Rectal smooth muscle tissue (tissue), 1 donor: ENCODE results near the gene SIAE.
A peak's percentile ranks its signal among the peaks of the same experiment; 100 is the strongest.

ENCODE experiments used
- H3K27ac ChIP-seq: one replicate; pipeline ENCODE4 v1.7.0; 2013; ENCODE audit warnings: low read depth, low read length, inconsistent platforms
- H3K27me3 ChIP-seq: one replicate; pipeline ENCODE4 v1.7.0; 2013; ENCODE audit warnings: low read length; ENCODE audit not compliant: control insufficient read depth, insufficient read depth
- H3K36me3 ChIP-seq: one replicate; pipeline ENCODE4 v1.7.0; 2013; ENCODE audit warnings: low read length; ENCODE audit not compliant: control insufficient read depth, insufficient read depth
- H3K4me1 ChIP-seq: one replicate; pipeline ENCODE4 v1.7.0; 2013; ENCODE audit warnings: low read length; ENCODE audit not compliant: control insufficient read depth, insufficient read depth
- H3K4me3 ChIP-seq: one replicate; pipeline ENCODE4 v1.7.0; 2013; ENCODE audit warnings: low read length
- H3K9ac ChIP-seq: one replicate; pipeline ENCODE4 v1.7.0; 2013; ENCODE audit warnings: low read length

SIAE gene

DNA sequence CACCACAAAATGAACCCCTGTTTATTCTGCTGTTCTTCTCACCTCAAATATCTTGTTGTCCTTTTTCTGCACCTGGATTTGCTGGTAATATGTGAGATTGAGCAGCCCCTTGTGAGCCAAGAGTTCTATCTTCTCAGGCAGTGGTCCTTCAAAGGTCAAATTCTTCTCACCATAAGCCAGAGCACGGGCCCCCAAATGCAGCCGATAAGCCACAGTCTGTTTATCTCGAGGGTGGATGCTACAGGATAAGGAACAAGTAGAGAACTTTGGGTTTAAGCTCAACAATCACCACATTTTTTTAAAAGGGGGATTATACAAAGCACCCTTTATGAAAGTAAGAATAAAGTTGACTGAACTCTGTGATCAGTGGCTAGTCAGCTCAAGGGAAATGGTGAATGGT is 35.0 kb downstream of the SIAE start:
- H3K9ac ChIP-seq = no peak overlapping the region
- peaks cover 7% of the 10 kb centered on the region for H3K36me3 ChIP-seq
- H3K27ac ChIP-seq = no peak overlapping the region
- H3K4me1 ChIP-seq = no peaks in the 10 kb centered on the region
- H3K27me3 ChIP-seq = no peaks in the 10 kb centered on the region
- H3K4me3 ChIP-seq = no peak overlapping the region

DNA sequence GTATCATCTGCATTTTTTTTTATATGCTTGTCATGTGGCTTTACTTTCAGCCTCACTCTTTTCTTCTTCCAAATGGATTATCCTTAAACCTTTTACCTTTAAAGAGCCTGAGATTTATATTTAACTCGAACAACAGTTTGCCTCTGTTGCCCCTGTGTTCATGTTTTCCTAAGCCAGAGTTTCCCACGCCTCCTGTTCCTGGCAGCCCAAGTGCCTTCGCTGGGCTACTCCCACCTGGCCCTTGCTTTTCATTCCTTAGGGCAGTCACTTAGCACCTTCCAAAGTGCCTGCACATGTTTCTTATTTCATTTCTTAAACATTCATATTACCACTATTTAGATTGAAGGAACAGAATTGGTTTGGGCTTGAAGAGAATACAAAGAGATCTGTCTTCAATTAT is 37.6 kb downstream of the SIAE start:
- no peak overlapping the region for H3K9ac ChIP-seq
- peaks cover 26% of the 10 kb centered on the region for H3K36me3 ChIP-seq
- no peaks in the 10 kb centered on the region for H3K4me1 ChIP-seq
- no peak overlapping the region for H3K4me3 ChIP-seq
- no peaks in the 10 kb centered on the region for H3K27me3 ChIP-seq
- no peak overlapping the region for H3K27ac ChIP-seq

DNA sequence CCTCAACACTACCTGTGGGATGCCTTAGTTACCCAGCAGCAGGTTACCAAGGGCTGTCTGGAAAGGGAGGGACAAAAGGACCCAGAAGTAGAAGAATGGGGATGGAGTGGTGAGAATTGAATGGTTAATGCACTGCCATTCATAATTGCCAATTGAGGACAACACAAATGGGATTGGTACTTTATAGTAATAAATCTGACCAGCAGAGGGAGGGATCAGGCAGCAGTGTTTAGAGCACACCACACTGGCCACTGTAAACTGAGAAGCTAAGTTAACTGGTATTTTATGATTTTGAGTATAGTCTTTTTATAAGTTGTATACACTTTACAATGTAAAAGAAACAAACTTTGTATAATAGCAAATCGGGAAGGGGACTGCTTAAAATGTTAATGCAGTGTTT is 40.2 kb downstream of the SIAE start:
- H3K36me3 ChIP-seq = peaks cover 34% of the 10 kb centered on the region
- no peak overlapping the region for H3K9ac ChIP-seq
- no peaks in the 10 kb centered on the region for H3K27me3 ChIP-seq
- no peaks in the 10 kb centered on the region for H3K4me1 ChIP-seq
- no peak overlapping the region for H3K4me3 ChIP-seq
- no peak overlapping the region for H3K27ac ChIP-seq

DNA sequence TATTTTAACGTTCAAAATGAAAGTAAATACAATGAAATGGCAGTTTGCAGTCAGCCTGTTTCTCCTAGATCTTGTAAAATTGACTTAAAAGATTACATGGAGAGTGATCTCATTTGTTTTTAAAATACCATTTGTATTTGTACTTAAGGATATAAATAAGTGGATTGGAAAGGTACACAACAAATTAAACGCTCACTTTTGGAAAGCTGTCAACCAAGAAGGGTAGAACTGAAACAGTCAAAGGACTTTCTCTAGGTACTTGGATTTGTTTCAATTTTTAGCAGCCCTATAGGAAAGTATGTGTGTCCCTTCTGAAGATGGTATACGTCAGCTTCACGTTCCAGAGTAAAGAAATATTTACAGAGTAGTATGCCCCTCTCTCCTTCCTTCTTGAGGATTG is 43.6 kb downstream of the SIAE start:
- H3K36me3 ChIP-seq = peaks cover 44% of the 10 kb centered on the region
- H3K27me3 ChIP-seq = no peaks in the 10 kb centered on the region
- no peak overlapping the region for H3K4me3 ChIP-seq
- H3K27ac ChIP-seq = no peak overlapping the region
- H3K9ac ChIP-seq = no peak overlapping the region
- H3K4me1 ChIP-seq = no peaks in the 10 kb centered on the region

DNA sequence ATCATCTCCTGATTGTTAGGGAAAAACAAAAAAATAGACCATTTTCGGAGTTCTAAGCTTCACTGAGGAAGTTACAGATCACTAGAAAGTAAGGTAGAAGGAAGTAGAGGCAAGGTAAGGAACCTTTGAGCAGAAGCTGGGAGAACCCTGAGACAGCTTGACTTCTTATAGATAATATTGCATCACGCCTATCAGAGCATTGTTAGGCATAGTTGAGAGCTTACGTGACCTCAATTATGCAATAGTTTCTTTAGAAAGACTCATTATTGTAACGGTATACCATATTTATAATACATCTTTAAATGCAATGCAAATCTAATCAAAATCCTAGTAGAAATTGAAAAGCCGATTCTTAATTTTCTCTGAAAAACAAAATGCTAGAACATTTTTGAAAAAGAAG is 46.0 kb downstream of the SIAE start:
- no peaks in the 10 kb centered on the region for H3K27me3 ChIP-seq
- H3K4me3 ChIP-seq = no peak overlapping the region
- peaks cover 37% of the 10 kb centered on the region for H3K36me3 ChIP-seq
- no peak overlapping the region for H3K27ac ChIP-seq
- H3K4me1 ChIP-seq = peaks cover 10% of the 10 kb centered on the region
- no peak overlapping the region for H3K9ac ChIP-seq

DNA sequence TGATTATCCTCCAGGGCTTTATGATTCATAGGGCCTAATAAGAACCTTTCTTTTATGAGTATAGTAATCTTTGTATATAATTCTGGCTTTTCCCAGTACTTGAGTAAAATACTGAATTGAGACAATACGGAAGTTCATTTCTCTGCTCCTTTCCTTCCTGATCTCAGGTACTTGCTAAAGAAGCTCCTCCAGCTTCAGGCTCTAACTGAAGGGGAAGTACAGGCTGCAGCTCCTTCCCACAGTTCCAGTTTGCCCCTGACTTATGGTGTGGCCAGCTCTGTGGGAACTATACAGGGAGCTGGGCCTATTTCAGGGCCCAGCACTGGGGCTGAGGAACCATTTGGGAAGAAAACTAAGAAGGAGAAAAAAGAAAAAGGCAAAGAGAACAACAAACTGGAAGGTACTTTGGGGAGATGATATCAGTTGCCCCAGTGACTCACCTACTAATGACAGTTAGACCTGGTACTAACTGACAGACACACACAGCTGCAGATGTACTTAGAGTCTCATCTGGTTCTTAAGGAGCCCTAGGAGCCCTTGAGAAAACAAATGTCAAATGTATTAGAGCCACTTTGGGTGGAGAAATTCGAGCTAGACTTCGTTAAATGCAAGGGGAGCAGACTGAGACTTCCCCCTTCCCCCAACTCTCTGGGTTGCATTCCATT is 47.9 kb downstream of the SIAE start:
- Histone ChIP-seq H3K9ac (no peak overlapping the region), H3K36me3 (peaks cover 24% of the 10 kb centered on the region), H3K4me3 (no peak overlapping the region)

DNA sequence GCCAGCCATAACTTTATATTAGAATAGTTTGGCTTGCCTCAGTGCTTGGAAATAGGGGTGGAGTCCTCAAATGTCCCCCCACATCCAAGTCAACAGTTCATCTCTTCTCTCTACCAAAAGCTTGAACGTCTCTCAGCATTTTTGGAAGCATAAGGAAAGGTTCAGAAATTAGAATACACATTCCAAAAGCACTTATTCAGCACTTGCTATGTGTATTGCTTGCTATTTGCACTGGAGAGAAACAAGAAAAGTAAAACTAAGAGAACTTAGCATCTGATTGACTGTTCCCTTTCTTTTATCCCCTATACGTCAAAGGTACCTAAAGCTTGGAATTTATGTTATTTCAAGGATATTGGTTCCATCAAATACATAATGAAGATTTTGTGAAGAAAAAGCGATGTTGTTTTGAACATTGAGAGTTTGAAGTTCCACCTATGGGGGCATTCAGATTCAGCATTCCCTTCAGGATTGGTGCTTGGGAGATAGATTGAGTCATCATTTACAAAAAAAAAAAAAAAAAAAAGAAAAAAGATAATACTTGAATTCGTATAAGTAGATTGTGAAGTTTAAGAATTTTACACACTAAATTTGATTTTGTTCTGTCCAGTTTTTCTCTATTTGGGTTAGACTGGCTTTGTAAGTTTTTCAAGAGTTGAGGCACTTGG is 49.5 kb downstream of the SIAE start:
- Histone ChIP-seq H3K27me3 (no peaks in the 10 kb centered on the region), H3K4me1 (peaks cover 10% of the 10 kb centered on the region), H3K27ac (no peak overlapping the region), H3K9ac (no peak overlapping the region), H3K4me3 (peak overlapping the region; percentile 96), H3K36me3 (peaks cover 18% of the 10 kb centered on the region)

More for the DNA sequence above, 47.9 kb downstream of the SIAE start:
- Histone ChIP-seq H3K27me3 (no peaks in the 10 kb centered on the region), H3K27ac (no peak overlapping the region), H3K4me1 (peaks cover 10% of the 10 kb centered on the region)

DNA sequence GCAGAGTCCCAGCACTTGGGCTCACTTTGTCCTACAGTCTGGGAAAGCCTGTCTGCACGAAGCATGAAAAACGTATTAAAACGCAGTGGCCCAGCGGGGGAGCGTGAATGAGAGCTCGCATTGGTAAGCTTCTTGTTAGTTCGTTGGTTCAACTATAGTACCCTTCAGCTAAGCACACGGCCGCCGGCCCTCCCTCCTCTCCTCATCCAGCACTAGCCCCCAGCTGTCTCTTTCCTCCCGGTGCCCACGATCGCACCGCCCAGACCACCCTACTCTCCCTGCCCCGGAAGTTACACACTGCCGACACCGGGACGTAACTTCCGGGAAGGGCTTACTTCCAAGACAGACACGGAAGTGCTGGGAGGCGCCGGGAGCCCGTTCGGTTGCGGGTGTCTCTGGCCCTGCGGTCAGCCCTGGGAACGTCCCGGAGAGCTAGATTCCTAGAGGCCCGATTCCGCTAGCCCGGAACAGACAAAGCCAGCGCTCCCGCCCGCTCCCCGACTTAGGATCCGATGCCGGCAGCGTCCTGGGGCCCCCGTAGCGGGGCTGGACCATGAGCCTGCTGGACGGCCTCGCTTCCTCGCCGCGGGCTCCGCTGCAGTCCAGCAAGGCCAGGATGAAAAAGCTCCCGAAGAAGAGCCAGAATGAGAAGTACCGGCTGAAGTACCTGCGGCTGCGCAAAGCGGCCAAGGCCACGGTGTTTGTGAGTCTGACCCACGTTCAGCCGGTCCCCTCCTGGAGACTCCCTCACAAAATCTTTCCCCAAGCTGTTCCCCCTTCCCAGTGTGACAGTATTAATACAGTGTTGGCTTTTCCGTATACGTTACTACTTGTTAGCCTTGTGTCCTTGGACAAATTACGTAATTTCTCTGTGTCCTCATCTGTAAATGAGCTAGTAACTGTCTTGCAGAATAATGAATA is 50.7 kb downstream of the SIAE start, which contains the start of gene TBRG1:
Gene TBRG1 (plus strand): TSS at position 334 of the 921 bp plus-strand sequence. CDS start 220 bp downstream, at position 554.
- Histone ChIP-seq H3K27me3 (no peaks in the 10 kb centered on the region), H3K27ac (peak within 1 kb of the TSS; percentile 80), H3K9ac (peak within 1 kb of the TSS; percentile 91), H3K4me1 (peaks cover 10% of the 10 kb centered on the region), H3K4me3 (peak within 1 kb of the TSS; percentile 96), H3K36me3 (peaks cover 15% of the 10 kb centered on the region)

DNA sequence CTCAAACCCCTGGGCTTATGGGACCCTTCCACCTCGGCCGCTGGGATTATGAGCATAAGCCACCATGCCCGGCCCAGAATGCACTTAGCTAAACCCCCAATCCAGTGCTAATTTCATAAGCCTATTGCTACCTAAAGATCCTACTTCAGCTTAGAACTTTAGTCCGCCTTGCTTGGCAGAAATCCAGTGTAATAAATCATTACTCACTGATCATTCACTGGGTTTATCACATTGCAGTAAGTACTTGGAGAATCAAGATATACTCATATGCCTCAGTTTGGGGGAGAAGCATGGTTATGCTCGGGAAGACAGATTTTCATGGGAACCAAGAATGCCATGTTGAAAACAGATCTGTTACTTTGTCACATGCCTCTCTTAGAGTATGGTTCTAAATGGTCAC is 54.7 kb downstream of the SIAE start:
- no peaks in the 10 kb centered on the region for H3K36me3 ChIP-seq
- no peak overlapping the region for H3K4me3 ChIP-seq
- peaks cover 8% of the 10 kb centered on the region for H3K4me1 ChIP-seq
- H3K9ac ChIP-seq = no peak overlapping the region
- H3K27me3 ChIP-seq = no peaks in the 10 kb centered on the region
- H3K27ac ChIP-seq = no peak overlapping the region

DNA sequence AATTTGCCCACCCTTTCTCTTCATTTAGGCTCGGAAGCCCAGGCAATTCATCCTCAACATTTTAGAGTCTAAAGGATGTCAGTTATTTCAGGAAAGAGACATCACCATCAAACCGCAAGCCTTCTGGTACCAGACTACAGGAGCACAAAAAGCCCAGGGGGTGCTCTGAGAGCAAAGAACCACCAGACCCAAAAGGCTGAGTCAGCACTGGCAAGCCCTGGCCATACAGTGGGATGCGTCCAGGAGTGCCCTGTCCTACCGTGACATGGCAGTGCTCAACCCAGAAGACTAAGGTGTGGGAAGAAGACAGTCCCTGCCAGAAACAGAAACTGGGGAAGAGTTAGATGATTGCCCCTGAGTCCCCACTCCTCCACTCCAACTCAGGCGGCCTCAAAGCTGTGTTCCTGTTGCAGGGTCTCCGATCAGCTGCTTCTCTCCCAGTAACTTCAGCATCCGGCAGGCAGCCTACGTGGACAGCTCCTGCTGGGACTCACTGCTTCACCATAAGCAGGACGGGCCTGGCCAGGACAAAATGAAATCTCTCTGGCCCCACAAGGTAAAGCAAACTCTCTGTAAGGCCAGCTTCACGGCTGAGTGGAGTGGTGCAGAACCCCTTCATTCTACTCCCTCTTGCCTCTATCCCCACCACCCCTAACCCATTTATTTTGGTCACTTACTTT is 60.8 kb downstream of the SIAE start:
- H3K4me3 ChIP-seq = no peak overlapping the region

DNA sequence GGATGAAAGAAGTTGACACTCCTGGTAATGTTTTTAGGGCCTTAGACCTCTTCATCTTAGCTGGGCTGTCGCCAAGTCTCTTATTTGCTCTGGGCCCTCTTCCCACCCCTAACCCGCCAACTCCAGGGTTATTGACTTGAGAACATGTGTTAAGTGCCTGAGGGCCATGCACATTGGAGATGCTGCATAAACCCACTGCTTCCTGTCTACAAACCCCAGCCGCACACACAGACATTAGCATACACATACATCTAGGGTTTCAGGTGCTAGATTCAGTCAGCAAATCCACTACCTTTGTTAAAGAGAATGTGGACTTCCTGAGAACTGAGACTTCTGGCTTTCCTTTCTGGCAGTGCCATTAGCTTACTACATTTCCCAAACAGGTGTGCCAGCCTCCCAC is 61.5 kb downstream of the SIAE start:
- Histone ChIP-seq H3K27ac (no peak overlapping the region), H3K4me1 (no peaks in the 10 kb centered on the region), H3K36me3 (no peaks in the 10 kb centered on the region), H3K9ac (no peak overlapping the region), H3K27me3 (no peaks in the 10 kb centered on the region), H3K4me3 (no peak overlapping the region)

More for the DNA sequence above, 60.8 kb downstream of the SIAE start:
- Histone ChIP-seq H3K36me3 (no peaks in the 10 kb centered on the region), H3K9ac (no peak overlapping the region), H3K27ac (no peak overlapping the region), H3K27me3 (no peaks in the 10 kb centered on the region), H3K4me1 (no peaks in the 10 kb centered on the region)

DNA sequence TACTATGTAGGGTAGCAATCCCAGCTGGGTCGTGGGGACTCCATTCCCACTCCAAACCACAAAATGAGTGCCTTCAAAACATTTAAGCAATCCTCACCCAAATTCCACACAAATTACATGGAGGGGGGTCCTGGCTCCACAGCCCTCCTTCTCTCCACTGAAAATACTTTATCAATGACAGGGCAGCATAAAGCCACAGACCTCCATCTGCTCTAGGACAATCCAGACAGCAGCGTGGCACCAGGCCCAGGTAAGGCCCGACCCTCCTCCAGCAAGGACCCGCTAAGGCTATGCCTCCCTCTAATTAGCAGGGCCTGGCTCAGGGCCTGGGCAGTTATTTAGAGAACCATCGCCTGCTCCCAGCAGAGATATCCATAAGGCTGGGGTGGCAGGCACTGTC is 62.5 kb downstream of the SIAE start, which contains the start of gene PANX3:
Gene PANX3 (plus strand): TSS at position 365 of the 400 bp plus-strand sequence. CDS start 129 bp downstream, outside the sequence.
- Histone ChIP-seq H3K4me1 (no peaks in the 10 kb centered on the region), H3K27ac (no peak within 1 kb of the TSS), H3K27me3 (no peaks in the 10 kb centered on the region), H3K9ac (no peak within 1 kb of the TSS), H3K4me3 (no peak within 1 kb of the TSS), H3K36me3 (no peaks in the 10 kb centered on the region)
